ENCODE measurements around the gene CYB5A.

GRCh38 chr18:74243127-74243526 lies 48.6 kb downstream of the CYB5A start:
- no peak for TF ChIP-seq CTCF (IDR thresholded peaks at IDR 0.05)
- TF ChIP-seq FOXM1 (IDR thresholded peaks at IDR 0.05; ENCODE audit: low read depth): no peak
- no peak for TF ChIP-seq REST (IDR thresholded peaks at IDR 0.05; ENCODE audit: low read depth, low read length)
- no peak for TF ChIP-seq EZH2phosphoT487 (IDR thresholded peaks at IDR 0.05; ENCODE audit: borderline replicate concordance, low read depth)
- no peak for TF ChIP-seq SMC3 (IDR thresholded peaks at IDR 0.05; ENCODE audit: low read depth, low read length)
- TF ChIP-seq GABPA (IDR thresholded peaks at IDR 0.05; ENCODE audit: low read depth): no peak
- no peak for TF ChIP-seq EP300 (IDR thresholded peaks at IDR 0.05; ENCODE audit: borderline replicate concordance in 1 of 2, low read depth in 1 of 2, low read length in 1 of 2)
- no peak for TF ChIP-seq MXI1 (IDR thresholded peaks at IDR 0.05; ENCODE audit: low read depth, low read length)
- no peak for TF ChIP-seq TAF1 (IDR thresholded peaks at IDR 0.05; ENCODE audit: borderline replicate concordance, low read depth, low read length)
- no peak for TF ChIP-seq MAX (IDR thresholded peaks at IDR 0.05; ENCODE audit: low read depth)
- TF ChIP-seq RXRA (IDR thresholded peaks at IDR 0.05; ENCODE audit: borderline replicate concordance, low read depth): no peak
- TF ChIP-seq POLR2AphosphoS5 (IDR thresholded peaks at IDR 0.05; ENCODE audit: low read depth, low read length): no peak
- TF ChIP-seq USF1 (IDR thresholded peaks at IDR 0.05; ENCODE audit: borderline replicate concordance, low read depth): no peak
- no peak for TF ChIP-seq RAD21 (IDR thresholded peaks at IDR 0.05; ENCODE audit: low read length)
